Brain pericyte (primary cell): ENCODE data around the gene CBL.

Experiments
- DNase-seq: peaks from one replicate; pipeline ENCODE4 v3.0.0-alpha.2; 2012; ENCODE audit warnings: low read depth, low spot score

CBL gene

GRCh38 chr11:119347242-119347641, 141.1 kb downstream of the CBL start:
- DNase-seq = no peak

- no peak for DNase-seq
Observed at GRCh38 chr11:119347940-119348605, 141.9 kb downstream of the CBL start.

GRCh38 chr11:119350302-119350701, 144.2 kb downstream of the CBL start:
- no peak for DNase-seq

- no peak for DNase-seq
Observed at GRCh38 chr11:119351232-119351631, 145.1 kb downstream of the CBL start.

- no peak for DNase-seq
Observed at GRCh38 chr11:119352857-119353260, 146.7 kb downstream of the CBL start.

- DNase-seq = no peak
Observed at GRCh38 chr11:119355091-119355843, 149.1 kb downstream of the CBL start.

- DNase-seq = no peak
Observed at GRCh38 chr11:119356349-119357031, 150.4 kb downstream of the CBL start.

- DNase-seq = no peak
Observed at GRCh38 chr11:119357074-119357473, 150.9 kb downstream of the CBL start.
